DMS153 (cell line): ENCODE results near the gene THBS2.
"Not testable (repeated sequence)": the region's sequence is repeated elsewhere in the genome, so short reads cannot be mapped to it uniquely, and the experiment has no call there.

Source experiments
- DNase-seq: peaks from one replicate; lab custom pipeline; 2025; lab: John Stamatoyannopoulos, UW

The THBS2 gene

GRCh38 chr6:169184419-169184818 lies 69.2 kb downstream of the THBS2 start:
- no peak for DNase-seq

GRCh38 chr6:169183233-169183632 lies 70.4 kb downstream of the THBS2 start:
- DNase-seq: no peak

DNA sequence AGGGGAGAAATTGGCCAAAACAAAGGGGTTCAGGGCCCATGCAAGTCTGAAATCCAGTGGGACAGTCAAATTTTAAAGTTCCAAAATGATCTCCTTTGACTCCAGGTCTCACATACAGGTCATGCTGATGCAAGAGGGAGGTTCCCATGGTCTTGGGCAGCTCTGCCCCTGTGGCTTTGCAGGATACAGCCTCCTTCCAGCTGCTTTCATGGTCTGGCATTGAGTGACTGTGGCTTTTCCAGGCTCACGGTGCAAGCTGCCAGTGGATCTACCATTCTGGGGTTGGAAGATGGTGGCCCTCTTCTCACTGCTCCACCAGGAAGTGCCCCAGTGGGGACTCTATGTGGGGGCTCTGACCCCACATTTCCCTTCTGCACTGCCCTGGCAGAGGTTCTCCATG lies 73.8 kb downstream of the THBS2 start:
- not testable (repeated sequence) for DNase-seq

DNA sequence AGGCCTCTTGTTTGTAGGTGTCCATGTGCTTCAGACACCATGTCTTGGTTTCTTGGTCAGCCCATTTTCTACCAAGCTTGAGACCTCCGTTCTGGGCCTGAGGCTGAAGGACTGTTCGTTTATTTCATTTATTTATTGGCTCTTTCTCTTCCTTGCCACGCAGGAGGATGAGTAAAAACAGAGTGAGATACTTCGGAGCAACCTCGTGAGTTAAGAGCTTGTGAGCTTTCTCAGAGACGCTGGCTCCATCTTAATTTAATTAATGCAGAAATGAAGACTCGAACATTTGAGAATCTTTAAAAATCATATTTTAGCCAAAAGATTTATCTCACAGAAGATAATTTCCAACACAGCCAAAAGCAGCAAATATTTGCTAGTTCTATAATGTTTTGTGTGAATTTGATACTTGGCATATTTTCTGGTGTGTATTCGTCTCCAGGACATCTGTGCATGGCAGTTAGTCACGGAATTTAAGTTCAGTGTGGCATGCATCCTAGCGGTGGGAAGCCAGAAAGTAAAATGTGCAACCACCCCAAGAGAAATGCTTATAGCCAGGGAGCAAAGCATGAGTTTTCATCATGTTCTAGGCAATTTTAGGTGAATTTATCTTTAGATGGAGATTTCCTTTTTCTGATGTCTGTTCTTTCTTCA lies 76.0 kb downstream of the THBS2 start:
- DNase-seq: no peak

DNA sequence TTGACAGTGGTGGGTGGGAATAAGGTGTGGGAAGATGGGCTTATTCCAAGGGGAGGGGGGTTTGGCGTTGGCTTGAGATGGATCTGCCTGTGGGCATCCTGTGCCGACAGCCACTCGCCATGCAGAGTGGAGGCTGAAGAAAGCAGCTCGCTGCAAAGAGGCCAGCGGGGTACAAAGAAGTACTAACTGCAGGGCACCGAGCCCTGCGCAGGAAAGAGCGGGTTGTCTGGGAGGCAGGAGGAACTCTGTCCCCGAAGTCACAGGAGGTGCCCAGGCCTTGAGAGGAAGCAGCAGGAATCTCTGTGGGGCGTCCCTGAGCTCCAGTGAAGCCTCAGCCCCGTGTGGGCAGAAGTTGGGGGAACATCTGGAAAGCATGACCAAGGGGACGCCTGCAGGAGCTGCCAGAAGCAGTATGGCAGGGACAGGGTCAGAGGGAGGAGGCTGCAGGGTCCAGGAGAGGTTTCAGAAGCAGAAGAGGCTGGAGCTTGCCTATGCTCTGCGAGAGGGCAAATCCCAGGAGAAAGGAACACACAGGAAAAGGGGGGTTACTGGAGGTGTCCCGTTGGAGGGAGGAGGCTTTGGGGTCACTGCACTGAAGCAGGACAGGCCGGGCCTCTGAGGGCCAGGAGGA lies 77.2 kb downstream of the THBS2 start:
- DNase-seq: no peak

GRCh38 chr6:169175360-169175887 lies 78.2 kb downstream of the THBS2 start:
- no peak for DNase-seq

GRCh38 chr6:169174516-169175359 lies 78.9 kb downstream of the THBS2 start:
- no peak for DNase-seq

- DNase-seq: no peak
These were observed 79.9 kb downstream of the THBS2 start for GRCh38 chr6:169173532-169174268.

GRCh38 chr6:169172946-169173345 lies 80.7 kb downstream of the THBS2 start:
- no peak for DNase-seq

GRCh38 chr6:169172456-169172855 lies 81.2 kb downstream of the THBS2 start:
- DNase-seq: no peak

DNA sequence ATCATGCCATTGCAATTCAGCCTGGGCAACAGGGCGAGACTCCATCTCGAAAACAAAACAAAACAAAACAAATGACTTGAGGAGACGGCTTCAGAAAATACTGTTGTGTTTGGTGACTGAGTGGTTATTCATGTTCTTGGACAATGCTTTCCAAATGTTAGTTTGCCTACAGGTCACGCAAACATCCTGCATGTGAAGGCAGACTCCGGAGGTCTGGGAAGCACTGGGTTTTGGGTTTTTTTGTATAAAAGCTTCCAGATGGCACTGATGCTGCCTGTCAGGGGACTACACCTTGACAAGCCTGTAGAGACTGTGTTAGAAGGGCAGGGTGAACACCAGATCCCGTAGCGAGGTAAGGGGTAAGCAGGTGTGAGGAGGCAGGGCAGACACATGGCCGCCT lies 81.7 kb downstream of the THBS2 start:
- DNase-seq: no peak

- no peak for DNase-seq
These were observed 82.6 kb downstream of the THBS2 start for GRCh38 chr6:169171016-169171415.

DNA sequence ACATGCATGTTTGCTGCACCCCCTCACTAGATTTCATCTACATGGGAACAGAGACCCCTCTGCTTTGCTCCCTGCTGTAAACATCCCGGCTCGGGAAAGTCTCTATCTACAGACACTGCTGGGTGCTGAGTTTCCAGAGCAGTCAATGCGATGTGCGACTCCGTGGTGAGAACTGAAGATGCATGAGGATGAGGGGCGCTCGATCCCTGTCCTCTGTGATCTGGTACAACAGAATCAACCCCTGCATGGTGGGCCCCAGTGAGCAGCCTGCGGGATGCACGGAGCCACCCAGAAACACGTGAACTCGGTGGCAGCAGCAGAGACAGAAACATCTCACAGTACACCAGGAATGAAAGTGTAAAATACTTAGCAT lies 83.1 kb downstream of the THBS2 start:
- no peak for DNase-seq

GRCh38 chr6:169169941-169170582 lies 83.6 kb downstream of the THBS2 start:
- no peak for DNase-seq

DNA sequence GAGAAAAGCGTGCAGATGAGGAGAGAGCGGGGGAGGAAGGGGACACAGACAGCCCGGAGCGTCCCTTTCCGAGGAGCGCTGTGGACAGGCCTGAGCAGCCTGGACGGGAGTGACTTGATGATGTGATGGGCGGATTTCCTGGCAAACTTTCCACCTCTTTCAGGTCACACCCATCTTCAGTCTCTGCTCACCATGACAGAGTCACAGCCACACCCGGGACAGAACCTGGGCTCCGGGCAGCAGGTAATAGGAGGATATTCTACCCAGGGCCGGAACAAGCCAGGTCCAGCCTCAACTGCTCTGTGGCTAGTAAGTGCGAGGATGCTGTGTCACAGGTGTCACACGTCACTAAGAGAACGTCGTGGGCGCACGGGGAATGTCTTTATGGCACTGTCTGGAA lies 84.3 kb downstream of the THBS2 start:
- no peak for DNase-seq

- DNase-seq: no peak
These were observed 84.9 kb downstream of the THBS2 start for GRCh38 chr6:169168706-169169105.

GRCh38 chr6:169168302-169168630 lies 85.4 kb downstream of the THBS2 start:
- no peak for DNase-seq

DNA sequence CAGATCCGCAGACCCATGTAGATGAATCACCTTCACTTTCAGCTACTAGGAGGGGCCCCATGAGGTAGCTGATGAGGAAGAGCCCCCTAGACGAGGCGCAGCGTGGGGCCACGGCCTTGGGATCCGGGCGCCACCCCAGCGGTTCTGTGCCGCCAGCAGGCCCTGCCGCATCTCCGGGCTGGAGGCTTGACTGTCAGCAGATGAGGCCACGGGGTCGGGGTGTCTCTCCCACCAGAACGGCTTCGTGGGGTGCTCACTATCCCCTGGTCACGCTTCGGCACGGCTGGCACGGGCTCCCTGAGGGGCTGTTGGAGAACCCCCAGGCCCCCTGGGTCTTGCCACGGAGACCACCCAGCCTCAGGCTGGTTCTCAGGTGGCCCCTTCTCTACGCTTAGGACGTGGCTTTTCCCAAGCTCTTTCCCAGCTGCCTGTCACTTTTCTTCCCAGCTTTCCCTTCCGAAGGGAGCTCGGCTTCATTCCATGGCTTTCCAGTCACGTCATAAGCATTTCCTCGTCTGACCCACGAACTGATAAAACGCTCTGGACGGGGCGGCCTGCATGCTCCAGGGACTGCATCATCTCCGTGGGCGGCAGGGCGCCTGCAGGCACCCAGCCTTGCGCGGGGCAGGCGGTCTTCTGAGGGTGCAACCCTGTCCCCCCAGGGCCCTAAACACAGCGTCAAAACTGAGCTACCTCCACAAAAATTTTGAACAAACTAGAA lies 85.9 kb downstream of the THBS2 start:
- DNase-seq: no peak

DNA sequence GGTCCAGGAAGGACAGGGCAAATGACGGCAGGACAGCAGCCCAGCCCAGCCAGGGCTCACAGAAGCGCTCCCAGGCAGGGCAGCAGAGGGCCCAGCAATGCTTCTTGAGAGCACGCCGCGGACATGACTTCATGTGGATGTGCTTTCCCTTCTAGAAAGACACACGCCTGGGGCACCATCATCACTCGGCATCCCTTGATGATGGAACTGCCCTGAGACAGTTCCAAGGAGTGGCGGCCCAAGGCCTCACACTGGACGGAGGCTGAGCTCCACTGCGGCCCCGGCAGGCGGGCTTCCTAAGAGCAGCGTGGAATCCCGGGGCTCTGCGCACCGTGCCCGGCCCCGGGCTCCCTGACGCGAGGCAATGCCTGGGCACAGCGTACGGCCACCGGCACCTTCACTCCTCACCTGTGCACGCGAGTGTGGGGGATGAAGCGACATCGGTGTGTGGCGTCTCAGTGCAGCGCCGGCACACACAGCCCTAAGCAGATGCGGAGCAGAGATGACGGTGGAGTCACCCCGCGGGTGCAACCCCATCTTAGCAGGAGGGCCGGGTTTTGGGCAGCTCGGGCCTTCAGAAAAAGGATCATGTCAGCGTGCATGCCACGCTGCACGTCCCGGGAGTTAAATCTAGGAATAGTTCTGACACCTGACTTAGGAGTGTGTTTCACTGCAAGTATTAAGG lies 86.6 kb downstream of the THBS2 start:
- DNase-seq: no peak
